Fibroblast of pulmonary artery (primary cell): ENCODE results near the gene ENAH.

Experiments
- DNase-seq: peaks from one replicate; pipeline ENCODE4 v3.0.0-alpha.2; 2010; ENCODE audit warnings: low read depth
- H3K4me3 ChIP-seq: replicated peaks from 2 replicates; pipeline ENCODE4 v1.5.1; 2011; ENCODE audit warnings: low read depth, mild to moderate bottlenecking, control low read depth, low read length, moderate library complexity
- CTCF ChIP-seq: IDR thresholded peaks from 2 replicates; pipeline ENCODE4 v1.5.1; 2011; ENCODE audit warnings: mild to moderate bottlenecking, control low read depth, low read length, inconsistent platforms; ENCODE audit errors: missing control alignments

Gene ENAH

GRCh38 chr1:225561675-225562074 lies 91.2 kb downstream of the ENAH start:
- H3K4me3 ChIP-seq: no peak overlapping the region
- TF ChIP-seq CTCF: no peak
- no peak for DNase-seq

DNA sequence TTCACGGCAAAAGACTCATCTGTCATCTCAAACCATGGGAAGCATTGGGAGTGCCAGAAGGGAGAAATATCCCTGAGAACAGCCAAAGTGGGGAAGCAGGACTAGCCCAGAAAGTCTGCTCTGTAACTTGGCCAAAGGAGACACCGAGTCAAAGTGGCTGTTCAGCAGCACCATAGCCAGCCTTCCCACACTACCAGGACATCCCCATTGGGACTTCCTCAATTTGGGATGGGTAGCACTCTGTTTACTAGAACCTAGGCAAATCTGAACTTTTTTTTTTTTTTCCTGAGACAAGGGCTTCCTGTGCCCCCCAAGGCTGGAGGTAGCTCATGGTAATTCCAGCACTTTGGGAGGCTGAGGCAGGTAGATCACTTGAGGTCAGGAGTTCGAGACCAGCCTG lies 93.0 kb downstream of the ENAH start:
- no peak for TF ChIP-seq CTCF
- no peak for DNase-seq
- no peak overlapping the region for H3K4me3 ChIP-seq

GRCh38 chr1:225559326-225559725 lies 93.6 kb downstream of the ENAH start:
- H3K4me3 ChIP-seq: no peak overlapping the region
- no peak for DNase-seq
- TF ChIP-seq CTCF: no peak

DNA sequence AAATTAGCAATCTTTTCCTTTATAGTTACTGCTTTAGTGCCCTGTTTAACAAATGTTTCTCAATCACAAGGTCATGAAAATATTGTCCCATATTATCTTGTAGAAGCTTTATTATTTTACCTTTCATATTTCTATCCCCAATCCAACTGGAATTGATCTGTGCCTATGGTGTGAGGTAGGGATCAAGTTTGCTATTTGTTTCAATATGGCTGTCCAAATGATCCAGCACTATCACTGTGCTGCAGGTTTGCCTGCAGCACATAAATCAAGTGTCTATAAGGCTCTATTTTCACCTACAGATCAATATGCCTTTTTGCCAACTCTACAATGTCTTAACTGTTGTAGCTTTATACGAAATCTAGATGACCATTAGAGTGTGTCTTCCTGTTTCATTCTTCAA lies 96.2 kb downstream of the ENAH start:
- no peak overlapping the region for H3K4me3 ChIP-seq
- TF ChIP-seq CTCF: no peak
- no peak for DNase-seq

DNA sequence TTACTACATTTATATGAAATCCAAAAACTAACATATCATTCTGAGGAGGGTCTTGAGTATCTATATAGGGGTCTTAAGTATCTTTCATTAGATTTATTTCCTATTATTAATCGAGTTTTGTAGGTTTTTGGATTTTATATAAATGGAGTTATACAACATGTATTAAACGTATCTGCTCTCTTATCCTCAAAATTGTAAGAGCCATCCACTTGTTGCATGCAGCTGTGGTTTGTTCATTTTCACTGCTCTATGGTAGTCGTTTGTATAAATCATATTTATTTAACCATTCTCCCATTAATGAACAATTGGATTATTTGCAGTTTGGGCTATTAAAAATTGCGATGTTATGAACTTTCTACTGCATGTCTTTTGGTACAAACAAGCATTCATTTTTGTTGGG lies 97.1 kb downstream of the ENAH start:
- TF ChIP-seq CTCF: no peak
- no peak overlapping the region for H3K4me3 ChIP-seq
- no peak for DNase-seq

GRCh38 chr1:225554216-225554812 lies 98.6 kb downstream of the ENAH start:
- peak; percentile 60 for DNase-seq
- no peak overlapping the region for H3K4me3 ChIP-seq
- peak; percentile 60 for TF ChIP-seq CTCF

- no peak for TF ChIP-seq CTCF
- no peak for DNase-seq
- H3K4me3 ChIP-seq: no peak overlapping the region
Measured at GRCh38 chr1:225549821-225550220, 103.1 kb downstream of the ENAH start.
